SK-N-SH (cell line): ENCODE measurements around the gene TMEM106B. TPM values are rescaled to one million over a fixed set of nuclear protein-coding genes. Genes with fewer than 3 reads are reported as not detected.

Source experiments
- CTCF ChIA-PET: fragments of 300-600, 350-600 bp; formaldehyde crosslinking; extraction: SDS; loops from one replicate; lab custom pipeline; 2021; lab: Yijun Ruan, JAX
- POLR2A ChIA-PET: fragments of 350-600 bp; sonication (Branson Sonifier 250); formaldehyde crosslinking; extraction: SDS; loops from one replicate; lab custom pipeline; 2020; ENCODE audit warnings: antibody characterized with exemption, inconsistent platforms; lab: Yijun Ruan, JAX
- DNase-seq: peaks from one replicate; pipeline ENCODE4 v3.0.0; 2012
- H2AFZ ChIP-seq: fragments of 200-600 bp; sonication (generic); 2 replicates; pipeline ENCODE4 v1.8.1; 2016; ENCODE audit warnings: antibody characterized with exemption, mild to moderate bottlenecking, low read depth
- H3F3A ChIP-seq: fragments of 200-600 bp; sonication (generic); replicated peaks from 2 replicates; pipeline ENCODE3; 2016; ENCODE audit warnings: antibody characterized with exemption, mild to moderate bottlenecking; ENCODE audit not compliant: insufficient read depth
- H3K27ac ChIP-seq, 2 experiments: fragments of 200-500 bp in 1 of 2; fragments of 200-600 bp in 1 of 2; sonication (Bioruptor generic) in 1 of 2; sonication (generic), shearing (Covaris generic) in 1 of 2; 2 replicates each; pipeline versions ENCODE4 v1.5.1 to v1.6.1; 2014 to 2016; ENCODE audit warnings: low read depth in 2 of 2, inconsistent platforms in 1 of 2, low read length in 1 of 2, mild to moderate bottlenecking in 1 of 2, mixed read lengths in 1 of 2
- H3K27me3 ChIP-seq: fragments of 200-600 bp; sonication (generic), shearing (Covaris generic); 2 replicates; pipeline ENCODE4 v1.6.1; 2016; ENCODE audit warnings: mixed run types; ENCODE audit not compliant: insufficient read depth
- H3K36me3 ChIP-seq, 2 experiments: fragments of 200-500 bp in 1 of 2; fragments of 200-600 bp in 1 of 2; sonication (Bioruptor generic) in 1 of 2; sonication (generic) in 1 of 2; replicated peaks in 1 of 2; 2 replicates each; pipeline versions ENCODE3 to v1.5.1; 2014 to 2016; ENCODE audit warnings: low read length in 1 of 2, mild to moderate bottlenecking in 1 of 2; ENCODE audit not compliant: insufficient read depth in 2 of 2, control insufficient read depth in 1 of 2
- H3K4me1 ChIP-seq, 2 experiments: fragments of 200-500 bp in 1 of 2; fragments of 200-600 bp in 1 of 2; sonication (Bioruptor generic) in 1 of 2; sonication (generic), shearing (Covaris generic) in 1 of 2; 2 replicates each; pipeline versions ENCODE4 v1.5.1 to v1.6.1; 2014 to 2016; ENCODE audit warnings: low read depth in 1 of 2, low read length in 1 of 2, mixed run types in 1 of 2; ENCODE audit not compliant: insufficient read depth in 2 of 2, control insufficient read depth in 1 of 2
- H3K4me2 ChIP-seq: fragments of 200-600 bp; sonication (generic), shearing (Covaris generic); 2 replicates; pipeline ENCODE4 v1.6.1; 2017; ENCODE audit warnings: mixed run types
- H3K4me3 ChIP-seq, 2 experiments: fragments of 200-500 bp in 1 of 2; fragments of 200-600 bp in 1 of 2; sonication (Bioruptor generic) in 1 of 2; sonication (generic), shearing (Covaris generic) in 1 of 2; 2 replicates each; pipeline versions ENCODE4 v1.5.1 to v1.8.1; 2014 to 2016; ENCODE audit warnings: low read depth in 2 of 2, inconsistent platforms in 1 of 2, low read length in 1 of 2, mild to moderate bottlenecking in 1 of 2, mixed read lengths in 1 of 2, moderate library complexity in 1 of 2
- H3K79me2 ChIP-seq: fragments of 200-600 bp; sonication (generic); 2 replicates; pipeline ENCODE4 v1.8.1; 2017; ENCODE audit warnings: mild to moderate bottlenecking; ENCODE audit not compliant: insufficient read depth
- H3K9ac ChIP-seq: fragments of 200-600 bp; sonication (generic); 2 replicates; pipeline ENCODE4 v1.6.1; 2017; ENCODE audit warnings: mixed run types
- H3K9me2 ChIP-seq: fragments of 200-600 bp; sonication (generic); 2 replicates; pipeline ENCODE4 v1.6.1; 2017; ENCODE audit warnings: mixed run types
- H3K9me3 ChIP-seq: fragments of 200-600 bp; sonication (generic); 2 replicates; pipeline ENCODE4 v1.6.1; 2017; ENCODE audit warnings: mixed run types, mild to moderate bottlenecking, moderate library complexity
- H4K20me1 ChIP-seq: fragments of 200-600 bp; sonication (generic); 2 replicates; pipeline ENCODE4 v1.6.1; 2017; ENCODE audit warnings: mild to moderate bottlenecking, mixed run types; ENCODE audit not compliant: insufficient read depth
- ELF1 ChIP-seq: IDR thresholded peaks from 2 replicates; pipeline ENCODE4 v1.4.0; 2012
- EP300 ChIP-seq, 2 experiments: IDR thresholded peaks; 2 replicates each; pipeline versions ENCODE4 v1.4.0 to v1.6.1; 2012; ENCODE audit warnings: borderline replicate concordance in 1 of 2, low read depth in 1 of 2, low read length in 1 of 2
- GABPA ChIP-seq: IDR thresholded peaks from 2 replicates; pipeline ENCODE4 v1.4.0; 2012; ENCODE audit warnings: low read depth, mild to moderate bottlenecking
- GATA2 ChIP-seq: sonication (generic); formaldehyde crosslinking; IDR thresholded peaks from 2 replicates; pipeline ENCODE4 v1.5.0; 2020; ENCODE audit warnings: mild to moderate bottlenecking, missing genetic modification reagents
- JUND ChIP-seq: IDR thresholded peaks from 2 replicates; pipeline ENCODE4 v1.4.0; 2012
- MEF2A ChIP-seq: IDR thresholded peaks from 2 replicates; pipeline ENCODE4 v1.4.0; 2012; ENCODE audit warnings: low read depth, borderline replicate concordance
- MXI1 ChIP-seq: IDR thresholded peaks from 2 replicates; pipeline ENCODE4 v1.6.1; 2012; ENCODE audit warnings: mild to moderate bottlenecking, low read depth, low read length, improper control_type of control experiment
- NFIC ChIP-seq: IDR thresholded peaks from 2 replicates; pipeline ENCODE4 v1.4.0; 2012; ENCODE audit warnings: borderline replicate concordance
- NRF1 ChIP-seq: IDR thresholded peaks from 2 replicates; pipeline ENCODE4 v1.6.1; 2012; ENCODE audit warnings: low read depth, mild to moderate bottlenecking, low read length
- POLR2AphosphoS5 ChIP-seq: IDR thresholded peaks from 2 replicates; pipeline ENCODE4 v1.6.1; 2012; ENCODE audit warnings: low read depth, low read length
- RFX5 ChIP-seq: IDR thresholded peaks from 2 replicates; pipeline ENCODE4 v1.6.1; 2012; ENCODE audit warnings: mild to moderate bottlenecking, improper control_type of control experiment, low read length
- RXRA ChIP-seq: IDR thresholded peaks from 2 replicates; pipeline ENCODE4 v1.4.0; 2012; ENCODE audit warnings: low read depth, mild to moderate bottlenecking, borderline replicate concordance
- TAF1 ChIP-seq: IDR thresholded peaks from 2 replicates; pipeline ENCODE4 v1.6.1; 2012; ENCODE audit warnings: low read depth, mild to moderate bottlenecking, low read length, moderate library complexity, borderline replicate concordance
- TCF12 ChIP-seq: IDR thresholded peaks from 2 replicates; pipeline ENCODE4 v1.4.0; 2012
- TEAD4 ChIP-seq: IDR thresholded peaks from 2 replicates; pipeline ENCODE4 v1.4.0; 2012; ENCODE audit warnings: mild to moderate bottlenecking, borderline replicate concordance; ENCODE audit not compliant: insufficient read depth
- YY1 ChIP-seq: IDR thresholded peaks from 2 replicates; pipeline ENCODE4 v1.4.0; 2012; ENCODE audit warnings: low read depth, mild to moderate bottlenecking
- WGBS: methylation state at CpG from one replicate; pipeline ENCODE4 v1.1.6; 2017; ENCODE audit warnings: low lambda C conversion rate; 5-methylcytosine and 5-hydroxymethylcytosine counted together
- polyA plus RNA-seq, 3 experiments: library from polyadenylated mRNA; depleted of rRNA; stranded (reverse); fragments of >200 nt; gene quantifications; 2 replicates each; pipeline ENCODE4 v1.2.3, GENCODE V29; 2012
- TF ChIP-seq, protein P1 (sequence below): IDR thresholded peaks from 2 replicates; pipeline ENCODE4 v1.4.0; 2012; ENCODE audit warnings: low read depth
- TF ChIP-seq, protein P2 (sequence below): fragments of 150-350 bp; IDR thresholded peaks from 2 replicates; pipeline ENCODE4 v1.6.1; 2017; ENCODE audit warnings: antibody characterized with exemption, low read length, low read depth, borderline replicate concordance
- TF ChIP-seq, protein P3 (sequence below): IDR thresholded peaks from 2 replicates; pipeline ENCODE4 v1.6.1; 2012; ENCODE audit warnings: mild to moderate bottlenecking, low read depth, low read length, moderate library complexity

The TMEM106B gene
- polyA plus RNA-seq, 1 of the 3 experiments (the other 2 are of a cell fraction): 20.4 TPM

DNA sequence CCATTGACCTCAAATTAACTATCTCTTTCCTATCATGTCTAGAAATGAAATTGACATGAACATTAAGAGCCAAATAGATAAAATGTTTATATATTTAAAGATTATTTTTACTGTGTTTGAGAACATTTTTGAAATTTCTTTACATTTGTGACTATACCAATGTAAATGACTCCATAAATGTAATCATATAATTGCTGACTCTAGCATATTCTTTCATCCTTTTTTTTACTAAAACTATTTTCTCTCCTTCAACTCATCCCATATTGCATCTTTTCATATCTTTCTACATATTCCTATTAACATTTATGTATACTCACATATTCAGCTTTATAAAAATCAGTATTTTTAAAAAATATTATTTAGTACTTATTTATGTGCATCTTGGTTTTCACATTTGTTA lies 16.9 kb downstream of the TMEM106B start:
- Histone ChIP-seq H2AFZ (no peak overlapping the region), H4K20me1 (no peaks in the 10 kb centered on the region), H3K27ac (no peak overlapping the region), H3K4me1 (no peaks in the 10 kb centered on the region; a peak in 1 of 4 replicates), H3K9ac (no peak overlapping the region), H3K9me2 (no peaks in the 10 kb centered on the region), H3K9me3 (no peaks in the 10 kb centered on the region), H3K4me2 (no peak overlapping the region), H3F3A (no peaks in the 10 kb centered on the region), H3K4me3 (no peak overlapping the region), H3K36me3 (peaks cover 62 to 68% of the 10 kb centered on the region in 2 experiments), H3K27me3 (no peaks in the 10 kb centered on the region), H3K79me2 (no peaks in the 10 kb centered on the region)
- CTCF ChIA-PET: no interaction called here
- DNase-seq: no peak
- no peak for TF ChIP-seq RXRA
- no peak for TF ChIP-seq POLR2AphosphoS5
- POLR2A ChIA-PET: no interaction called here

DNA sequence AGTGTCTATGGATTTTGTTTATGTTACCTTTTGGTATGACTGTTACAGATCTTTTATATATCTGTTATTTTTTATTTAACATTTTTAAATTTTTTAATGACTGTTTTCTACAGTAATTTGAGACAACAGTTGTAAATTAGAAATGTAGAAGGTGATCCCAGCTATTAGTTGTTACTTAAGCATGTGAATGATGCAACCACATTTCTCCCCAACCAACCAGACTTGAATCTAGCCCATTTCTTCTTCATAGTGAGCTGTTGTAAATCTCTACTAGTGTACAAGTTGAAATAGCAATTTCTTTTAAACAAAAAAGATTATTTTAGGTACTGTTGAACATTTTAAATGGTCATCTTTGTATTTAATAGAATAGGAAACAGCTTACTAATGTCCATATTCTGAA lies 18.0 kb downstream of the TMEM106B start:
- Histone ChIP-seq H2AFZ (no peak overlapping the region), H3K36me3 (peaks cover 63 to 78% of the 10 kb centered on the region in 2 experiments), H3K9me2 (no peaks in the 10 kb centered on the region), H3F3A (no peaks in the 10 kb centered on the region), H3K27ac (no peak overlapping the region), H3K79me2 (no peaks in the 10 kb centered on the region), H3K4me2 (no peak overlapping the region), H3K9ac (no peak overlapping the region), H3K4me1 (no peaks in the 10 kb centered on the region; a peak in 1 of 4 replicates), H3K27me3 (no peaks in the 10 kb centered on the region), H4K20me1 (no peaks in the 10 kb centered on the region), H3K9me3 (no peaks in the 10 kb centered on the region), H3K4me3 (no peak overlapping the region)
- ChIA-PET CTCF (interaction anchor here (1.5 kb wide), 1 partner anchor 15 kb away, joined by 6 read pairs; no protein-coding TSS in a partner anchor), POLR2A (no interaction called here)
- no peak for TF ChIP-seq RFX5
- TF ChIP-seq TEAD4: no peak
- TF ChIP-seq, protein P1, sequence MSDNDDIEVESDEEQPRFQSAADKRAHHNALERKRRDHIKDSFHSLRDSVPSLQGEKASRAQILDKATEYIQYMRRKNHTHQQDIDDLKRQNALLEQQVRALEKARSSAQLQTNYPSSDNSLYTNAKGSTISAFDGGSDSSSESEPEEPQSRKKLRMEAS: no peak
- no peak for TF ChIP-seq EP300 (IDR thresholded peaks at IDR 0.05; ENCODE audit: borderline replicate concordance in 1 of 2, low read depth in 1 of 2, low read length in 1 of 2)
- no peak for TF ChIP-seq YY1
- DNase-seq: no peak

DNA sequence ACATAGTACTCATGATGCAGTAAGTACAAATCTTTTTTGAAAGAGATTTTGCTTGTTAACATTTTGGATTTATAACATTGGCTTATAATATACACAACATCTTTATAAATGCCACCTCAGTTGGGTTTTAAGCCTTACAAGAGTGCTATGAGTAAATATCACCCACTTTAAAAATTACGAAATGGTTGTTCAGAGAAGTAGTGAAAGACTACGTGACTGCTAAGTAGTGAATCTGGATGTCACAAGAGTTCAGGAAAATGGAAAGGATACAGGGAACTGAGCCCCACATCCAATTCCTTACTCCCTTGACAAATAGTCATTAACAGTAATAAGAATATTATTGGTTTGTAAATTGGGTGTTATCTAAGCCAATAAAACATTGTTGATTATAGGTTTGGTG lies 20.0 kb downstream of the TMEM106B start:
- Histone ChIP-seq H3K9me2 (no peaks in the 10 kb centered on the region), H3K4me3 (no peak overlapping the region), H3F3A (no peaks in the 10 kb centered on the region), H3K9ac (no peak overlapping the region), H2AFZ (no peak overlapping the region), H3K36me3 (peaks cover 62 to 84% of the 10 kb centered on the region in 2 experiments), H3K4me1 (no peaks in the 10 kb centered on the region; a peak in 1 of 4 replicates), H3K4me2 (no peak overlapping the region), H3K27me3 (no peaks in the 10 kb centered on the region), H3K27ac (peak overlapping the region in 1 of 2 experiments; percentile 39; a peak in 1 of 4 replicates), H3K9me3 (no peaks in the 10 kb centered on the region), H3K79me2 (no peaks in the 10 kb centered on the region), H4K20me1 (no peaks in the 10 kb centered on the region)
- TF ChIP-seq GABPA (no peak), TAF1 (no peak), ELF1 (no peak), NRF1 (no peak), JUND (no peak), MEF2A (no peak), EP300 (IDR thresholded peaks at IDR 0.05; ENCODE audit: borderline replicate concordance in 1 of 2, low read depth in 1 of 2, low read length in 1 of 2) (no peak), NFIC (no peak), MXI1 (no peak), GATA2 (no peak), RXRA (no peak), TCF12 (no peak), YY1 (no peak)
- TF ChIP-seq, protein P2, sequence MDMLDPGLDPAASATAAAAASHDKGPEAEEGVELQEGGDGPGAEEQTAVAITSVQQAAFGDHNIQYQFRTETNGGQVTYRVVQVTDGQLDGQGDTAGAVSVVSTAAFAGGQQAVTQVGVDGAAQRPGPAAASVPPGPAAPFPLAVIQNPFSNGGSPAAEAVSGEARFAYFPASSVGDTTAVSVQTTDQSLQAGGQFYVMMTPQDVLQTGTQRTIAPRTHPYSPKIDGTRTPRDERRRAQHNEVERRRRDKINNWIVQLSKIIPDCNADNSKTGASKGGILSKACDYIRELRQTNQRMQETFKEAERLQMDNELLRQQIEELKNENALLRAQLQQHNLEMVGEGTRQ: no peak
- TF ChIP-seq, protein P3, sequence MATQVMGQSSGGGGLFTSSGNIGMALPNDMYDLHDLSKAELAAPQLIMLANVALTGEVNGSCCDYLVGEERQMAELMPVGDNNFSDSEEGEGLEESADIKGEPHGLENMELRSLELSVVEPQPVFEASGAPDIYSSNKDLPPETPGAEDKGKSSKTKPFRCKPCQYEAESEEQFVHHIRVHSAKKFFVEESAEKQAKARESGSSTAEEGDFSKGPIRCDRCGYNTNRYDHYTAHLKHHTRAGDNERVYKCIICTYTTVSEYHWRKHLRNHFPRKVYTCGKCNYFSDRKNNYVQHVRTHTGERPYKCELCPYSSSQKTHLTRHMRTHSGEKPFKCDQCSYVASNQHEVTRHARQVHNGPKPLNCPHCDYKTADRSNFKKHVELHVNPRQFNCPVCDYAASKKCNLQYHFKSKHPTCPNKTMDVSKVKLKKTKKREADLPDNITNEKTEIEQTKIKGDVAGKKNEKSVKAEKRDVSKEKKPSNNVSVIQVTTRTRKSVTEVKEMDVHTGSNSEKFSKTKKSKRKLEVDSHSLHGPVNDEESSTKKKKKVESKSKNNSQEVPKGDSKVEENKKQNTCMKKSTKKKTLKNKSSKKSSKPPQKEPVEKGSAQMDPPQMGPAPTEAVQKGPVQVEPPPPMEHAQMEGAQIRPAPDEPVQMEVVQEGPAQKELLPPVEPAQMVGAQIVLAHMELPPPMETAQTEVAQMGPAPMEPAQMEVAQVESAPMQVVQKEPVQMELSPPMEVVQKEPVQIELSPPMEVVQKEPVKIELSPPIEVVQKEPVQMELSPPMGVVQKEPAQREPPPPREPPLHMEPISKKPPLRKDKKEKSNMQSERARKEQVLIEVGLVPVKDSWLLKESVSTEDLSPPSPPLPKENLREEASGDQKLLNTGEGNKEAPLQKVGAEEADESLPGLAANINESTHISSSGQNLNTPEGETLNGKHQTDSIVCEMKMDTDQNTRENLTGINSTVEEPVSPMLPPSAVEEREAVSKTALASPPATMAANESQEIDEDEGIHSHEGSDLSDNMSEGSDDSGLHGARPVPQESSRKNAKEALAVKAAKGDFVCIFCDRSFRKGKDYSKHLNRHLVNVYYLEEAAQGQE: no peak
- DNase-seq: no peak
- ChIA-PET CTCF (interaction anchor here (2.0 kb wide), 1 partner anchor 13 kb away, joined by 9 read pairs; no protein-coding TSS in a partner anchor), POLR2A (no interaction called here)
- 99% methylated on average over 2 of the region's 2 CpGs for WGBS
